ENCODE data around the gene BOD1.

DNA sequence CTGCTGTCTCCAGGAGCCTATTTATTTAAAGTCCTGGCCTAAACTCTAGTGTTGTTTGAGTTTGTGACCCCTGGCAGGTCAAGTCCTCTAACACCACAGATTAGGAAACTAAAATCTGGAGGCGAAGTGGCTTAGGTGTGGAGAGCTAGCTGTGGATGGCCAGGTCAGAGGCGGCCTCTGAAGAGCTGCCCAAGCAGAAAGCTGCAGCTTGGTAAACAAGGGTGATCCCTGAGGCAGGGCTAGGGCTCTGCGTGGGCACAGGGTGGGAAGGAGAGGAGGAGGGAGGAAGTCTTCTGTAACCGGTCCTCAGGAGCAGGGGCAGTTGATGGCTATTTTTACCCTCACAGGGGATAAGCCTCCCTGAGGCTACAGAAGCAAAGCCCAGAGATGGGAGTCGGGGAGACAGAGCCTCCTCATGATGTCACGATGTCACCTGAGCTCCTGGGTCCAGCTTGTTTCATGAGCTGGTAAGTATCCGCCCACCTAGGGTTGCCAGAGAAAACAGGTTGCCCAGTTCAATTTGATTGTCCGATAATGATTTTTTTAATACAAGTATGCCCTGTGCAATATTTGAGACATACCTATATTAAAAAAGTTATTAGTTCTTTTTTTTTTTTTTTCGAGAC lies 25.9 kb upstream of the BOD1 start:
- no peak for TF ChIP-seq CTCF (IDR thresholded peaks at IDR 0.05)
- TF ChIP-seq POLR2A (IDR thresholded peaks at IDR 0.05): no peak
